ENCODE data around the gene EPS15.
"Not testable (repeated sequence)": the region's sequence is repeated elsewhere in the genome, so short reads cannot be mapped to it uniquely, and the experiment has no call there.

Gene EPS15

GRCh38 chr1:51519048-51519864 is at the start of gene EPS15:
Gene EPS15 (minus strand): TSS chr1:51519266. CDS start chr1:51519231, 35 bp downstream.
- TF ChIP-seq ZNF274 (IDR thresholded peaks at IDR 0.05; ENCODE audit: low read depth, low read length) = no peak

GRCh38 chr1:51568231-51568935 is 49.3 kb upstream of the EPS15 start:
- no peak overlapping the region for H3K4me3 ChIP-seq (ENCODE audit: low read length)
- no peak for TF ChIP-seq ZNF274 (IDR thresholded peaks at IDR 0.05; ENCODE audit: low read depth, low read length)

More at GRCh38 chr1:51519048-51519864, at the start of gene EPS15:
- peak within 1 kb of the TSS; percentile 92 for H3K4me3 ChIP-seq (ENCODE audit: low read length)

GRCh38 chr1:51567653-51568052 is 48.6 kb upstream of the EPS15 start:
- no peak for TF ChIP-seq ZNF274 (IDR thresholded peaks at IDR 0.05; ENCODE audit: low read depth, low read length)
- no peak overlapping the region for H3K4me3 ChIP-seq (ENCODE audit: low read length)

- H3K4me3 ChIP-seq (ENCODE audit: low read length) = no peak overlapping the region
- TF ChIP-seq ZNF274 (IDR thresholded peaks at IDR 0.05; ENCODE audit: low read depth, low read length) = no peak
Measured at GRCh38 chr1:51566260-51566659, 47.2 kb upstream of the EPS15 start.

GRCh38 chr1:51565009-51565408 is 45.9 kb upstream of the EPS15 start:
- no peak overlapping the region for H3K4me3 ChIP-seq (ENCODE audit: low read length)
- TF ChIP-seq ZNF274 (IDR thresholded peaks at IDR 0.05; ENCODE audit: low read depth, low read length) = no peak

GRCh38 chr1:51564124-51564523 is 45.1 kb upstream of the EPS15 start:
- no peak overlapping the region for H3K4me3 ChIP-seq (ENCODE audit: low read length)
- no peak for TF ChIP-seq ZNF274 (IDR thresholded peaks at IDR 0.05; ENCODE audit: low read depth, low read length)

- no peak overlapping the region for H3K4me3 ChIP-seq (ENCODE audit: low read length)
- no peak for TF ChIP-seq ZNF274 (IDR thresholded peaks at IDR 0.05; ENCODE audit: low read depth, low read length)
Measured at GRCh38 chr1:51561702-51562101, 42.6 kb upstream of the EPS15 start.

GRCh38 chr1:51560895-51561294 is 41.8 kb upstream of the EPS15 start:
- not testable (repeated sequence) for H3K4me3 ChIP-seq (ENCODE audit: low read length)

GRCh38 chr1:51560034-51560433 is 41.0 kb upstream of the EPS15 start:
- no peak for TF ChIP-seq ZNF274 (IDR thresholded peaks at IDR 0.05; ENCODE audit: low read depth, low read length)
- H3K4me3 ChIP-seq (ENCODE audit: low read length) = no peak overlapping the region

GRCh38 chr1:51559501-51559900 is 40.4 kb upstream of the EPS15 start:
- no peak overlapping the region for H3K4me3 ChIP-seq (ENCODE audit: low read length)
- TF ChIP-seq ZNF274 (IDR thresholded peaks at IDR 0.05; ENCODE audit: low read depth, low read length) = no peak

GRCh38 chr1:51559064-51559500 is 40.0 kb upstream of the EPS15 start:
- H3K4me3 ChIP-seq (ENCODE audit: low read length) = no peak overlapping the region
- TF ChIP-seq ZNF274 (IDR thresholded peaks at IDR 0.05; ENCODE audit: low read depth, low read length) = no peak

- TF ChIP-seq ZNF274 (IDR thresholded peaks at IDR 0.05; ENCODE audit: low read depth, low read length) = no peak
Measured at GRCh38 chr1:51558375-51558924, 39.4 kb upstream of the EPS15 start.

GRCh38 chr1:51557168-51557567 is 38.1 kb upstream of the EPS15 start:
- no peak for TF ChIP-seq ZNF274 (IDR thresholded peaks at IDR 0.05; ENCODE audit: low read depth, low read length)

More at GRCh38 chr1:51558375-51558924, 39.4 kb upstream of the EPS15 start:
- no peak overlapping the region for H3K4me3 ChIP-seq (ENCODE audit: low read length)

GRCh38 chr1:51555866-51556619 is 37.0 kb upstream of the EPS15 start:
- H3K4me3 ChIP-seq (ENCODE audit: low read length) = no peak overlapping the region
- TF ChIP-seq ZNF274 (IDR thresholded peaks at IDR 0.05; ENCODE audit: low read depth, low read length) = no peak

More at GRCh38 chr1:51557168-51557567, 38.1 kb upstream of the EPS15 start:
- no peak overlapping the region for H3K4me3 ChIP-seq (ENCODE audit: low read length)
